H1 (cell line): ENCODE measurements around the gene HRH1.

Experiments
- BACH1 ChIP-seq: IDR thresholded peaks from 2 replicates; pipeline ENCODE4 v1.6.1; 2012; ENCODE audit warnings: low read length, improper control_type of control experiment
- CEBPB ChIP-seq: IDR thresholded peaks from 2 replicates; pipeline ENCODE4 v1.6.1; 2012; ENCODE audit warnings: low read depth, low read length
- EP300 ChIP-seq, 2 experiments: IDR thresholded peaks; 1 replicate in 1 of 2; 2 replicates in 1 of 2; pipeline ENCODE4 v1.6.1; 2011 to 2012; ENCODE audit warnings: low read depth in 2 of 2, low read length in 2 of 2, mild to moderate bottlenecking in 2 of 2, borderline replicate concordance in 1 of 2, inconsistent platforms in 1 of 2, moderate library complexity in 1 of 2
- HDAC6 ChIP-seq: IDR thresholded peaks from one replicate; pipeline ENCODE4 v1.7.1; 2012; ENCODE audit warnings: low read depth, mild to moderate bottlenecking, inconsistent platforms, low read length, moderate library complexity
- POLR2A ChIP-seq, 2 experiments: IDR thresholded peaks; 1 replicate in 1 of 2; 2 replicates in 1 of 2; pipeline ENCODE4 v1.6.1; 2011; ENCODE audit warnings: low read depth in 2 of 2, low read length in 2 of 2, mild to moderate bottlenecking in 2 of 2; ENCODE audit errors: control extremely low read depth in 1 of 2
- POLR2AphosphoS5 ChIP-seq: IDR thresholded peaks from 2 replicates; pipeline ENCODE4 v1.6.1; 2011; ENCODE audit warnings: low read depth, low read length
- RAD21 ChIP-seq, 2 experiments: IDR thresholded peaks in 1 of 2; conservative IDR thresholded peaks in 1 of 2; 2 replicates each; pipeline ENCODE4 v1.6.1; 2011; ENCODE audit warnings: low read depth in 2 of 2, low read length in 2 of 2, improper control_type of control experiment in 1 of 2, inconsistent platforms in 1 of 2, mild to moderate bottlenecking in 1 of 2, moderate library complexity in 1 of 2
- SP2 ChIP-seq: IDR thresholded peaks from 2 replicates; pipeline ENCODE4 v1.6.1; 2012; ENCODE audit warnings: mild to moderate bottlenecking, low read length, inconsistent platforms
- TF ChIP-seq, protein P1 (sequence below), 3 experiments: IDR thresholded peaks; 1 replicate in 2 of 3; 2 replicates in 1 of 3; pipeline versions ENCODE4 v1.5.1 to v1.6.1; 2011; ENCODE audit warnings: low read length in 3 of 3, mild to moderate bottlenecking in 3 of 3, inconsistent platforms in 2 of 3, low read depth in 1 of 3, moderate library complexity in 1 of 3; ENCODE audit not compliant: insufficient read depth in 1 of 3; ENCODE audit errors: control extremely low read depth in 1 of 3

DNA sequence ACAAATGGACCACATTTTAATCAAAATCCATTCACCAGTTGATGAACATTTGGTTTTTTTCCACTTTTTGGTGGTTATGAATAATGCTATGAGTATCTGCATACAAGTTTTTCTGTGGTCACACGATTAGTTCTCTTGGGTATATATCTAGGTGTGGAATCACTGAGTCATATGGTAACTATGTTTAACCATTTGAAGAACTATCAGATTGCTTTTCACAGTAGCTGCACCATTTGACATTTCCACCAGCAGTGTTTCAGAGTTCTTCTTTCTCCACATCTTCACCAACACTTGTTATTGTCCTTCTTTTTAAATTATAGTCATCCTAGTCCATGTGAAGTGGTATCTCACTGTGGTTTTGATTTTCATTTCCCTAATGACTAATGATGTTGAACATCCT is 84.6 kb downstream of the HRH1 start:
- TF ChIP-seq BACH1: no peak
- TF ChIP-seq POLR2AphosphoS5: no peak
- no peak for TF ChIP-seq SP2
- TF ChIP-seq, protein P1, sequence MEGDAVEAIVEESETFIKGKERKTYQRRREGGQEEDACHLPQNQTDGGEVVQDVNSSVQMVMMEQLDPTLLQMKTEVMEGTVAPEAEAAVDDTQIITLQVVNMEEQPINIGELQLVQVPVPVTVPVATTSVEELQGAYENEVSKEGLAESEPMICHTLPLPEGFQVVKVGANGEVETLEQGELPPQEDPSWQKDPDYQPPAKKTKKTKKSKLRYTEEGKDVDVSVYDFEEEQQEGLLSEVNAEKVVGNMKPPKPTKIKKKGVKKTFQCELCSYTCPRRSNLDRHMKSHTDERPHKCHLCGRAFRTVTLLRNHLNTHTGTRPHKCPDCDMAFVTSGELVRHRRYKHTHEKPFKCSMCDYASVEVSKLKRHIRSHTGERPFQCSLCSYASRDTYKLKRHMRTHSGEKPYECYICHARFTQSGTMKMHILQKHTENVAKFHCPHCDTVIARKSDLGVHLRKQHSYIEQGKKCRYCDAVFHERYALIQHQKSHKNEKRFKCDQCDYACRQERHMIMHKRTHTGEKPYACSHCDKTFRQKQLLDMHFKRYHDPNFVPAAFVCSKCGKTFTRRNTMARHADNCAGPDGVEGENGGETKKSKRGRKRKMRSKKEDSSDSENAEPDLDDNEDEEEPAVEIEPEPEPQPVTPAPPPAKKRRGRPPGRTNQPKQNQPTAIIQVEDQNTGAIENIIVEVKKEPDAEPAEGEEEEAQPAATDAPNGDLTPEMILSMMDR (IDR thresholded peaks at IDR 0.05; ENCODE audit: control extremely low read depth in 1 of 3, insufficient read depth in 1 of 3, low read depth in 1 of 3, low read length in 3 of 3): no peak
- TF ChIP-seq POLR2A (IDR thresholded peaks at IDR 0.05; ENCODE audit: control extremely low read depth in 1 of 2, low read depth in 2 of 2, low read length in 2 of 2): no peak
- no peak for TF ChIP-seq RAD21 (IDR thresholded peaks at IDR 0.05 in 1 of 2, conservative IDR thresholded peaks at IDR 0.05 in 1 of 2; ENCODE audit: low read depth in 2 of 2, low read length in 2 of 2)
- TF ChIP-seq CEBPB: no peak
- no peak for TF ChIP-seq HDAC6
- no peak for TF ChIP-seq EP300 (IDR thresholded peaks at IDR 0.05; ENCODE audit: borderline replicate concordance in 1 of 2, low read depth in 2 of 2, low read length in 2 of 2)
